GM12801 (cell line): ENCODE results near the gene PSTPIP1.

Experiments
- CTCF ChIP-seq: IDR thresholded peaks from one replicate; pipeline ENCODE4 v1.5.1; 2011; ENCODE audit warnings: control low read depth; ENCODE audit not compliant: insufficient read length; ENCODE audit errors: extremely low read depth

The PSTPIP1 gene

GRCh38 chr15:77014132-77015081 is 19.5 kb downstream of the PSTPIP1 start:
- no peak for TF ChIP-seq CTCF

GRCh38 chr15:77015646-77016320 is 20.9 kb downstream of the PSTPIP1 start:
- TF ChIP-seq CTCF = no peak

GRCh38 chr15:77016321-77016695 is 21.4 kb downstream of the PSTPIP1 start:
- no peak for TF ChIP-seq CTCF

- TF ChIP-seq CTCF = no peak
Measured at GRCh38 chr15:77017091-77017660, 22.2 kb downstream of the PSTPIP1 start.

DNA sequence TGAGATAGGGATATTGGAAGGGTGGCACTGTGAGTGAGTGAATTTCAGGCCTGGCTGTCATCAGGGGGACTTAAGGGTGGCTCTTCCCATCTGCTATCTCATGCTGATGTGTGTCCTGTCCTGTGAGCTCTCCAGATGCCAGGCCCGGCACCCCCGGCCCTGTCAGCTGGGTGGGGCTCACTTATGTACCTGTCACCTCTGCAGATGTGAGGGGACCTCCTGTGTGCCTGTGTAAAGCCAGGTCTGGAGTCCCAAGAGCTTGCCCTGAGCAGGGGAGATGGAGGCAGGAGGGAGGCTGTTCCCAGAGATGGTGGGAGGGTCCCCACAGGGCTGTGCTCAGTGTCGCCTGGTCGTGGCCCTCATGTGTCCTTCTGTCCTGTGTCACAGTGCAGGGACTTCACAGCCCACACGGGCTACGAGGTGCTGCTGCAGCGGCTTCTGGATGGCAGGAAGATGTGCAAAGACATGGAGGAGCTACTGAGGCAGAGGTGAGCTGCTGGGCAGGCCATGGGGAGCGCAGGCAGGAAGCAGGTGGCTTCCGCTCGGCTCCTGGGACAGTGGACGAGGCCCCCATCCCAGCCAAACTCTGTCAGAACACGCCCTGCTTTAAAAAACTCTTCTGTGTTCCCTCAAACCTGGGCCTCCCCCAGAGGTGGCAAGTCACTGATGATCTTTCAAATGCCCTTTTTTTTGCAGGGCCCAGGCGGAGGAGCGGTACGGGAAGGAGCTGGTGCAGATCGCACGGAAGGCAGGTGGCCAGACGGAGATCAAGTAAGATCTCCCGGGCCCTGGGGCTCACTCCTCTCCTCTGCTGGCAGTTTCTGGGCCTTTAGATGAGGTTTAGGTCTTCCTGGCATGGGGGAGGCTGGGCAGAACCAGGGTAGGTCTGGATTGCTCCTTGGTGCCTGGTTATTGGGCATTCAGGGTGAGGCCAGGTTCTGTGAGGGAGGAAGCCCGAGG is 23.1 kb downstream of the PSTPIP1 start:
- TF ChIP-seq CTCF = no peak

GRCh38 chr15:77018796-77019505 is 24.0 kb downstream of the PSTPIP1 start:
- no peak for TF ChIP-seq CTCF
